Naive thymus-derived CD4-positive, alpha-beta T cell (primary cell): ENCODE results near the gene DLG2. TPM values are rescaled to one million over a fixed set of nuclear protein-coding genes. Genes with fewer than 3 reads are reported as not detected.

ENCODE experiments used
- ATAC-seq: fragments of 150-1000 bp; cut with Tn5 transposase; 2 replicates; pipeline ENCODE4 v1.10.0; 2021; ENCODE audit warnings: mild to moderate bottlenecking, moderate library complexity
- CTCF ChIA-PET: fragments of 350-600 bp; sonication (Branson Sonifier 250); formaldehyde crosslinking; loops from one replicate; lab custom pipeline; 2021; ENCODE audit warnings: antibody characterized with exemption; lab: Charles Lee
- POLR2A ChIA-PET: fragments of 350-600 bp; sonication (Branson Sonifier 250); formaldehyde crosslinking; loops from one replicate; lab custom pipeline; 2021; ENCODE audit warnings: antibody characterized with exemption, inconsistent platforms; lab: Charles Lee
- DNase-seq, 9 donors: peaks; one replicate each; pipeline versions ENCODE4 v3.0.0 to v3.0.0-alpha.2; 2020 to 2022; ENCODE audit warnings: mixed read lengths in 1 of 9
- H3K27ac ChIP-seq: one replicate; pipeline ENCODE4 v1.7.0; 2013; ENCODE audit warnings: mild to moderate bottlenecking, low read depth, low read length, moderate library complexity
- H3K27me3 ChIP-seq, 2 donors: one replicate each; pipeline ENCODE4 v1.7.0; 2013; ENCODE audit warnings: low read length in 2 of 2, mild to moderate bottlenecking in 2 of 2, moderate library complexity in 2 of 2; ENCODE audit not compliant: control insufficient read depth in 2 of 2, insufficient read depth in 2 of 2
- H3K36me3 ChIP-seq, 3 experiments: 1 replicate in 2 of 3; 2 replicates in 1 of 3; pipeline ENCODE4 v1.7.0; 2013; ENCODE audit warnings: low read length in 3 of 3, mild to moderate bottlenecking in 3 of 3, moderate library complexity in 1 of 3; ENCODE audit not compliant: insufficient read depth in 3 of 3, control insufficient read depth in 2 of 3
- H3K4me1 ChIP-seq, 2 donors: one replicate each; pipeline ENCODE4 v1.7.0; 2013; ENCODE audit warnings: low read length in 2 of 2, mild to moderate bottlenecking in 2 of 2, moderate library complexity in 1 of 2; ENCODE audit not compliant: control insufficient read depth in 2 of 2, insufficient read depth in 2 of 2
- H3K4me3 ChIP-seq: 2 replicates; pipeline ENCODE4 v1.7.0; 2013; ENCODE audit warnings: mild to moderate bottlenecking, low read length
- H3K9me3 ChIP-seq, 3 experiments: 1 replicate in 2 of 3; 2 replicates in 1 of 3; pipeline ENCODE4 v1.7.0; 2013; ENCODE audit warnings: low read length in 3 of 3; ENCODE audit not compliant: control insufficient read depth in 2 of 3
- H3K27ac Mint-ChIP-seq, 9 donors: one replicate each; pipeline ENCODE4 v1.8.0; 2020 to 2022; ENCODE audit warnings: mixed read lengths in 9 of 9, mild to moderate bottlenecking in 8 of 9, moderate library complexity in 5 of 9, inconsistent platforms in 2 of 9
- H3K27me3 Mint-ChIP-seq, 5 donors: one replicate each; pipeline ENCODE4 v1.8.0; 2021 to 2022; ENCODE audit warnings: mixed read lengths in 5 of 5, mild to moderate bottlenecking in 1 of 5
- H3K36me3 Mint-ChIP-seq, 5 donors: one replicate each; pipeline ENCODE4 v1.8.0; 2020 to 2022; ENCODE audit warnings: mixed read lengths in 5 of 5, mild to moderate bottlenecking in 3 of 5, inconsistent platforms in 1 of 5
- H3K4me1 Mint-ChIP-seq, 7 donors: one replicate each; pipeline ENCODE4 v1.8.0; 2020 to 2022; ENCODE audit warnings: mixed read lengths in 7 of 7, mild to moderate bottlenecking in 3 of 7, inconsistent platforms in 1 of 7
- H3K4me3 Mint-ChIP-seq, 10 donors: one replicate each; pipeline ENCODE4 v1.8.0; 2020 to 2022; ENCODE audit warnings: mild to moderate bottlenecking in 10 of 10, mixed read lengths in 10 of 10, moderate library complexity in 6 of 10, inconsistent platforms in 2 of 10
- H3K9me3 Mint-ChIP-seq, 11 donors: one replicate each; pipeline ENCODE4 v1.8.0; 2020 to 2022; ENCODE audit warnings: mixed read lengths in 11 of 11, mild to moderate bottlenecking in 4 of 11, inconsistent platforms in 1 of 11, moderate library complexity in 1 of 11
- intact Hi-C, 2 donors: fragments of 100-400 bp; cut with micrococcal nuclease; formaldehyde crosslinking; loops; one replicate each; pipeline ENCODE4 v1.15.1; 2023
- polyA plus RNA-seq, 2 donors: library from polyadenylated mRNA; unstranded; fragments of 300-500 nt; fragmentation: Illumina TruSeq; gene quantifications; one replicate each; pipeline ENCODE4 v1.2.3, GENCODE V29; 2021
- total RNA-seq, 6 experiments: library from RNA in 5 of 6; stranded (reverse) in 5 of 6; gene quantifications; 1 replicate in 5 of 6; 2 replicates in 1 of 6; pipeline ENCODE4 v1.2.3 and lab custom pipeline; 2021 to 2026

DLG2 gene
- total and polyA plus RNA-seq, 7 experiments from 2014 or later, result 0.64 to 6.1 (median 3.7) TPM

- POLR2A ChIA-PET, result no interaction called here
Measured at GRCh38 chr11:83656796-83657330, 1970.3 kb downstream of the DLG2 start.

GRCh38 chr11:83655976-83656375, 1971.2 kb downstream of the DLG2 start:
- Mint-ChIP-seq H3K36me3 (no peaks in the 10 kb centered on the region), H3K9me3 (peaks cover 0 to 3% (median 0%) of the 10 kb centered on the region in 11 donors), H3K27ac (no peak overlapping the region), H3K4me3 (no peak overlapping the region), H3K27me3 (peaks cover 0 to 9% (median 6%) of the 10 kb centered on the region in 5 donors), H3K4me1 (no peaks in the 10 kb centered on the region)
- H3K4me1 ChIP-seq, result no peaks in the 10 kb centered on the region
- H3K9me3 ChIP-seq, result no peaks in the 10 kb centered on the region
- ChIA-PET POLR2A (no interaction called here), CTCF (no interaction called here)
- DNase-seq (no peak), ATAC-seq (no peak)
- no peaks in the 10 kb centered on the region for H3K36me3 ChIP-seq
- H3K27ac ChIP-seq, result no peak overlapping the region
- H3K4me3 ChIP-seq, result no peak overlapping the region
- intact Hi-C loops, result no loop called here
- H3K27me3 ChIP-seq, result no peaks in the 10 kb centered on the region

More at GRCh38 chr11:83656796-83657330, 1970.3 kb downstream of the DLG2 start:
- intact Hi-C loops, result no loop called here
- DNase-seq, result no peak
- CTCF ChIA-PET, result no interaction called here
- Mint-ChIP-seq H3K36me3 (no peaks in the 10 kb centered on the region), H3K27me3 (peaks cover 0 to 9% (median 6%) of the 10 kb centered on the region in 5 donors), H3K9me3 (peaks cover 0 to 3% (median 0%) of the 10 kb centered on the region in 11 donors), H3K4me1 (no peaks in the 10 kb centered on the region), H3K27ac (no peak overlapping the region), H3K4me3 (no peak overlapping the region)
- Histone ChIP-seq H3K4me1 (no peaks in the 10 kb centered on the region), H3K27me3 (no peaks in the 10 kb centered on the region), H3K27ac (no peak overlapping the region), H3K36me3 (no peaks in the 10 kb centered on the region), H3K9me3 (no peaks in the 10 kb centered on the region), H3K4me3 (no peak overlapping the region)
- no peak for ATAC-seq

GRCh38 chr11:83649528-83649855, 1977.7 kb downstream of the DLG2 start:
- Histone ChIP-seq H3K27ac (no peak overlapping the region), H3K4me1 (no peaks in the 10 kb centered on the region), H3K9me3 (no peaks in the 10 kb centered on the region), H3K27me3 (no peaks in the 10 kb centered on the region), H3K4me3 (no peak overlapping the region), H3K36me3 (no peaks in the 10 kb centered on the region)
- H3K4me1 Mint-ChIP-seq, result peaks cover 0 to 1% (median 0%) of the 10 kb centered on the region in 7 donors
- no peak overlapping the region for H3K4me3 Mint-ChIP-seq
- DNase-seq (no peak), ATAC-seq (no peak)
- intact Hi-C loops, result no loop called here
- POLR2A ChIA-PET, result no interaction called here
- peaks cover 0 to 16% (median 10%) of the 10 kb centered on the region in 5 donors for H3K27me3 Mint-ChIP-seq
- H3K27ac Mint-ChIP-seq, result no peak overlapping the region
- CTCF ChIA-PET, result no interaction called here
- H3K9me3 Mint-ChIP-seq, result peaks cover 0 to 3% (median 0%) of the 10 kb centered on the region in 11 donors
- H3K36me3 Mint-ChIP-seq, result no peaks in the 10 kb centered on the region

- no peaks in the 10 kb centered on the region for H3K36me3 Mint-ChIP-seq
- H3K27me3 ChIP-seq, result no peaks in the 10 kb centered on the region
- no peak for DNase-seq
- H3K4me3 Mint-ChIP-seq, result no peak overlapping the region
- H3K4me1 Mint-ChIP-seq, result peaks cover 0 to 1% (median 0%) of the 10 kb centered on the region in 7 donors
- no peak for ATAC-seq
- no peaks in the 10 kb centered on the region for H3K4me1 ChIP-seq
- no peak overlapping the region for H3K27ac Mint-ChIP-seq
- no peaks in the 10 kb centered on the region for H3K36me3 ChIP-seq
- no peak overlapping the region for H3K4me3 ChIP-seq
- peaks cover 0 to 2% (median 0%) of the 10 kb centered on the region in 11 donors for H3K9me3 Mint-ChIP-seq
- CTCF ChIA-PET, result no interaction called here
- H3K9me3 ChIP-seq, result no peaks in the 10 kb centered on the region
- H3K27me3 Mint-ChIP-seq, result peaks cover 0 to 16% (median 10%) of the 10 kb centered on the region in 5 donors
- POLR2A ChIA-PET, result no interaction called here
- intact Hi-C loops, result no loop called here
- H3K27ac ChIP-seq, result no peak overlapping the region
Measured at GRCh38 chr11:83648610-83649527, 1978.3 kb downstream of the DLG2 start.

GRCh38 chr11:83645561-83645960, 1981.6 kb downstream of the DLG2 start:
- DNase-seq (no peak), ATAC-seq (no peak)
- Mint-ChIP-seq H3K9me3 (peaks cover 0 to 2% (median 0%) of the 10 kb centered on the region in 11 donors), H3K27me3 (peaks cover 0 to 15% (median 13%) of the 10 kb centered on the region in 5 donors), H3K4me1 (peaks cover 0 to 1% (median 0%) of the 10 kb centered on the region in 7 donors), H3K4me3 (no peak overlapping the region), H3K36me3 (no peaks in the 10 kb centered on the region), H3K27ac (no peak overlapping the region)
- ChIA-PET POLR2A (no interaction called here), CTCF (no interaction called here)
- no peaks in the 10 kb centered on the region for H3K27me3 ChIP-seq
- no peaks in the 10 kb centered on the region for H3K9me3 ChIP-seq
- H3K27ac ChIP-seq, result no peak overlapping the region
- H3K4me3 ChIP-seq, result no peak overlapping the region
- intact Hi-C loops, result no loop called here
- H3K36me3 ChIP-seq, result no peaks in the 10 kb centered on the region
- H3K4me1 ChIP-seq, result no peaks in the 10 kb centered on the region

- Mint-ChIP-seq H3K36me3 (no peaks in the 10 kb centered on the region), H3K9me3 (peaks cover 0 to 4% (median 0%) of the 10 kb centered on the region in 11 donors), H3K27me3 (peaks cover 0 to 23% (median 11%) of the 10 kb centered on the region in 5 donors), H3K27ac (no peak overlapping the region), H3K4me3 (no peak overlapping the region), H3K4me1 (peaks cover 0 to 1% (median 0%) of the 10 kb centered on the region in 7 donors)
- intact Hi-C loops, result no loop called here
- DNase-seq, result no peak
- Histone ChIP-seq H3K36me3 (no peaks in the 10 kb centered on the region), H3K9me3 (no peaks in the 10 kb centered on the region), H3K27me3 (no peaks in the 10 kb centered on the region), H3K4me3 (no peak overlapping the region), H3K27ac (no peak overlapping the region), H3K4me1 (no peaks in the 10 kb centered on the region)
- ATAC-seq, result no peak
- CTCF ChIA-PET, result no interaction called here
- POLR2A ChIA-PET, result no interaction called here
Measured at GRCh38 chr11:83643115-83643514, 1984.0 kb downstream of the DLG2 start.
